GM18508 (cell line): ENCODE results near the gene PCDHGA5.
"Not testable (repeated sequence)": the region's sequence is repeated elsewhere in the genome, so short reads cannot be mapped to it uniquely, and the experiment has no call there.

ENCODE experiments used
- ATAC-seq: cut with Tn5 transposase; IDR thresholded peaks from one replicate; pipeline ENCODE4 v1.9.1; 2021; ENCODE audit warnings: moderate number of reproducible peaks; ENCODE audit not compliant: insufficient read depth, unreplicated experiment

The PCDHGA5 gene

GRCh38 chr5:141349917-141350619 is 13.9 kb upstream of the PCDHGA5 start, which contains the start of gene PCDHGB1:
Gene PCDHGB1, plus strand, starts transcription at chr5:141350099. Its CDS starts 162 bp downstream, at chr5:141350261.
- ATAC-seq, result no peak

- no peak for ATAC-seq
These were observed 12.4 kb upstream of the PCDHGA5 start for GRCh38 chr5:141351591-141351990.

DNA sequence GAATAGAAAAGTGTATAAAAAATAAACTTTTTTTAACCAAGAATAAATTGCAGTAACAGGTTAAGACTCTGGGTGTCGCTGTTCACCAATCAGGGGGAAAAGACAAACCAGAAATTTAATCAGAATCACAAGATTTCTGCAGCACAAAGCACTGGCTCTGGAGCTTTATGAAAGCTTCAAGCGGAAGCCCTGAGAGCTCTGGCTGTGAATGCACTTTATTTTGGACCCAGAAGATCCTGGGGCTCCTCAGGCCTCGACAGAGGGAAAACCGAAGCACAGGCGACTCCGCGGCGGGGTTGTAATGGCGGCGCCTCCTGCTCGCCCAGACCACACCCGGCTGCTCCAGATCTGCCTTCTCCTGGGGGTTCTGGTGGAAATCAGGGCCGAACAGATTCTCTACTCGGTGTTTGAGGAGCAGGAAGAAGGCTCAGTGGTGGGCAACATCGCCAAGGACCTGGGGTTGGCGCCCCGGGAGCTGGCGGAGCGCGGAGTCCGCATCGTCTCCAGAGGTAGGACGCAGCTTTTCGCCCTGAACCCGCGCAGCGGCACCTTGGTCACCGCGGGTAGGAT is 9.0 kb upstream of the PCDHGA5 start, which contains the start of gene PCDHGA4:
Gene PCDHGA4 (plus strand): TSS at position 122 of the 570 bp plus-strand sequence. CDS start 87 bp downstream, at position 209.
- no peak for ATAC-seq

DNA sequence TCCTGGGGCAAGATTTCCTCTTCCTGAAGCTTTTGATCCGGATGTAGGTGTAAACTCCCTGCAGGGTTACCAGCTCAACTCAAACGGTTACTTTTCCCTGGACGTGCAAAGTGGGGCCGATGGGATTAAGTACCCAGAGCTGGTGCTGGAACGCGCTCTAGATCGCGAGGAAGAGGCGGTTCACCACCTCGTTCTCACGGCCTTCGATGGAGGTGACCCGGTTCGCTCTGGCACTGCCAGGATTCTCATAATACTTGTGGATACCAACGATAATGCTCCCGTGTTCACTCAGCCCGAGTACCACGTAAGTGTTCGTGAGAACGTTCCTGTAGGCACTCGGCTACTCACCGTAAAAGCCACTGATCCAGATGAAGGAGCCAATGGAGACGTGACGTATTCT is 8.3 kb upstream of the PCDHGA5 start:
- ATAC-seq, result no peak

- ATAC-seq, result no peak
These were observed 7.8 kb upstream of the PCDHGA5 start for GRCh38 chr5:141356133-141356532.

DNA sequence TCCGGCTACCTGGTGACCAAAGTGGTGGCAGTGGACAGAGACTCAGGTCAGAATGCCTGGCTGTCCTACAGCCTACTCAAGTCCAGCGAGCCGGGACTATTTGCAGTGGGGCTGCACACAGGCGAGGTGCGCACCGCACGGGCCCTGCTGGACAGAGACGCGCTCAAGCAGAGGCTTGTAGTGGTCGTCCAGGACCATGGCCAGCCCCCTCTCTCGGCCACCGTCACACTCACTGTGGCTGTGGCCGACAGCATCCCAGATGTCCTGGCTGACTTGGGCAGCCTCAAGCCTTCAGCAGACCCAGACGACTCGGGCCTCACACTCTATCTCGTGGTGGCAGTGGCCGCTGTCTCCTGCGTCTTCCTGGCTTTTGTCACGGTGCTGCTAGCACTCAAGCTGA is 7.0 kb upstream of the PCDHGA5 start:
- ATAC-seq, result no peak

DNA sequence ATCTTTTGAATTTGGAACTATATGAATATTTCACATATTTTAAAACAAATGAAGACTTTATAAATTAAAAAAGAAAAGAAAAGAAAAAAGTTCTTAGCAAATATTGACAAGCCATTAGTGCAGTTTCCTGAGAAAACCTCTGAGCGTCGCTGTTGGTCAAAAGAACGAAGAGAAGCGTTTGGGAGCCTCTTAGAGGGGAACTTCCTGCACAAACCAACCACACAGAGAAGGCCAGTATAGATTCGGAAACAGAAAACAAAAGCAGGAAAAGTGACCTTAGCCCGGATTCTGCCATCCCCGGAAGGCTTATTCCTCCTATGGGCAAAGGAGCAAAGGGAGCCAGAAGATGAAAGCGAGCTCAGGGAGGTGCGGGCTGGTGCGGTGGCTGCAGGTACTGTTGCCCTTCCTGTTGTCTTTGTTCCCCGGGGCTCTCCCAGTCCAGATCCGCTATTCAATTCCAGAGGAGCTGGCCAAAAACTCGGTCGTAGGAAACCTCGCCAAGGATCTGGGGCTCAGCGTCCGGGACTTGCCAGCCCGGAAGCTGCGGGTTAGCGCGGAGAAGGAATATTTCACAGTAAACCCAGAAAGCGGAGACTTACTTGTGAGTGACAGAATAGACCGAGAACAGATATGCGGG is 4.1 kb upstream of the PCDHGA5 start, which contains the start of gene PCDHGB2:
Gene PCDHGB2 (plus strand): TSS at position 205 of the 637 bp plus-strand sequence. CDS start 142 bp downstream, at position 347.
- ATAC-seq, result no peak

DNA sequence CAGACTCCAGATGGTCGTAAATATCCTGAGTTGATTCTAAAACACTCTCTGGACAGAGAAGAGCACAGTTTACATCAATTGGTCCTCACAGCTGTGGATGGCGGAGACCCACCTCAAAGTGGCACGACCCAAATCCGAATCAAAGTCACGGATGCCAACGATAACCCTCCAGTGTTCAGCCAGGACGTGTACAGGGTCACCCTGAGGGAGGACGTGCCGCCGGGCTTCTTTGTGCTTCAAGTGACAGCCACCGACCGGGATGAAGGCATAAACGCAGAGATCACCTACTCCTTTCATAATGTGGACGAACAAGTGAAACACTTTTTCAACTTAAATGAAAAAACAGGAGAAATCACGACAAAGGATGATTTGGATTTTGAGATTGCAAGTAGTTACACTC is 3.3 kb upstream of the PCDHGA5 start:
- ATAC-seq, result no peak

- no peak for ATAC-seq
These were observed 1.2 kb upstream of the PCDHGA5 start for GRCh38 chr5:141362719-141363118.

DNA sequence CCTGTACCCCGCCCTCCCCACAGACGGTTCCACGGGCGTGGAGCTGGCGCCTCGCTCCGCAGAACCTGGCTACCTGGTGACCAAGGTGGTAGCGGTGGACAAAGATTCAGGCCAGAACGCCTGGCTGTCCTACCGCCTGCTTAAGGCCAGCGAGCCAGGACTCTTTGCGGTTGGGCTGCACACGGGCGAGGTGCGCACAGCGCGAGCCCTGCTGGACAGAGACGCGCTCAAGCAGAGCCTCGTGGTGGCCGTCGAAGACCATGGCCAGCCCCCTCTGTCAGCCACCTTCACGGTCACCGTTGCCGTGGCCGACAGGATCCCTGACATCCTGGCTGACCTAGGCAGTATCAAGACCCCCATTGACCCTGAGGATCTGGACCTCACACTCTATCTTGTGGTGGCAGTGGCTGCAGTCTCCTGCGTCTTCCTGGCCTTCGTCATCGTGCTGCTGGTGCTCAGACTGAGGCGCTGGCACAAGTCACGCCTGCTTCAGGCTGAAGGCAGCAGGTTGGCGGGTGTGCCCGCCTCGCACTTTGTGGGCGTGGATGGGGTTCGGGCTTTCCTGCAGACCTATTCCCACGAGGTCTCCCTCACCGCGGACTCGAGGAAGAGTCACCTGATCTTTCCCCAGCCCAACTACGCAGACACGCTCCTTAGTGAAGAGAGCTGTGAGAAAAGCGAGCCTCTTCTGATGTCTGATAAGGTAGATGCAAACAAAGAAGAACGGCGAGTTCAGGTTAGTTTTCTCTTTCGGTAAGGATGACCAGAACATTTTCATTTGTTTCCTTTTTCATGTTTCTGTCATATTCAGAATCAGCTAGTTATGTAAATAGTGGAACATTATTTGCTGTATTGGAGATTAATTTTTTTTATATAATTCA is 2.3 kb downstream of the PCDHGA5 start:
- no peak for ATAC-seq

DNA sequence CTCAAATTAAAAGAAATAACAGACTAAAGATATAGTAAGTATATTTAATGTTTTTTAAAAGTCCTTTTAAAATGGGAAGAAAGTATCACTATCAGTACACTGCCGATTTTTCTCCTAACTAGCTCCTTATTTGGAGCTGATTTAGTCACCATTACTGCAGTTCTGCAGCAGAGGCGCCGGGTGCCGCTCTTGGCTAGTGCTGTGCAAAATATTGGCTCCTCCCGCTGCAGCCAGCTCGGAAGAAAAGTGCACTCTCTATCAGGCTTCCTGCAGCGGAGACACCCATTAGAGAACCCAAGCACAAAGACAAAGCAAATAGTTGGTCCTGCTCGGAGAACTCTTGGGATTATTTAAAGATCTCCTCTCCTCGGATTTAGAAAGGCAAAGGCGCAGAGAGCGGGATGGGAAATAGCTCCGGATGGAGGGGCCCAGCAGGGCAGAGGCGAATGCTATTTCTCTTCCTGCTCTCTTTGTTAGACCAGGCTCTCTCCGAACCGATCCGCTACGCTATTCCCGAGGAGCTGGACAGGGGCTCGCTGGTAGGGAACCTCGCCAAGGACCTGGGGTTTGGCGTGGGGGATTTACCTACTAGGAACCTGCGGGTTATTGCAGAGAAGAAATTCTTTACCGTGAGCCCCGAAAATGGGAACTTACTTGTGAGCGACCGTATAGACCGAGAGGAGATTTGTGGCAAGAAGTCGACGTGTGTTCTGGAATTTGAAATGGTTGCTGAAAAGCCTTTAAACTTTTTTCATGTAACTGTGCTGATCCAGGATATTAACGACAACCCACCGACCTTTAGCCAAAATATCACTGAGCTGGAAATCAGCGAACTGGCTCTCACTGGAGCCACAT is 6.3 kb downstream of the PCDHGA5 start, which contains the start of gene PCDHGB3:
Gene PCDHGB3 (plus strand): TSS at position 249 of the 855 bp plus-strand sequence. CDS start 153 bp downstream, at position 402.
- ATAC-seq, result peak; percentile 96

DNA sequence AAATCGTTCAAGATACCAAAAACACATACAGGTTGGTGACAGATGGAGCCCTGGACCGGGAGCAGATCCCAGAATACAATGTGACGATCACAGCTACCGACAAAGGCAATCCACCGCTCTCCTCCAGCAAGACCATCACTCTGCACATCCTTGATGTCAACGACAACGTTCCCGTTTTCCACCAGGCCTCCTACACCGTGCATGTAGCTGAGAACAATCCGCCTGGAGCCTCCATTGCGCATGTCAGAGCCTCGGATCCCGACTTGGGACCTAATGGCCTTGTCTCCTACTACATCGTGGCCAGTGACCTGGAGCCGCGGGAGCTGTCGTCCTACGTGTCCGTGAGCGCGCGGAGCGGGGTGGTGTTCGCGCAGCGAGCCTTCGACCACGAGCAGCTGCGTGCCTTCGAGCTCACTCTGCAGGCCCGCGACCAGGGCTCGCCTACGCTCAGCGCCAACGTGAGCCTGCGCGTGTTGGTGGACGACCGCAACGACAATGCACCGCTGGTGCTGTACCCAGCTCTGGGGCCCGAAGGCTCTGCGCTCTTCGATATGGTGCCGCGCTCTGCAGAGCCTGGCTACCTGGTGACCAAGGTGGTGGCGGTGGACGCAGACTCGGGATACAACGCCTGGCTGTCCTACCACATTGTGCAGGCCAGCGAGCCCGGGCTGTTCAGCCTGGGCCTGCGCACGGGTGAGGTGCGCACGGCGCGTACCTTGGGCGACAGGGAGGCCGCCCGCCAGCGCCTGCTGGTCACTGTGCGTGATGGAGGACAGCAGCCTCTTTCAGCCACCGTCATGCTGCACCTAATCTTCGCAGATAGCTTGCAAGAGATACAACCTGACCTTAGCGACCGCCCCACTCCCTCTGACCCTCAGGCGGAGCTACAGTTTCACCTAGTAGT is 7.9 kb downstream of the PCDHGA5 start:
- no peak for ATAC-seq

GRCh38 chr5:141373673-141374317 is 9.8 kb downstream of the PCDHGA5 start, which contains the start of gene PCDHGA6:
Gene PCDHGA6, plus strand, starts transcription at chr5:141373891. Its CDS starts 193 bp downstream, at chr5:141374084.
- ATAC-seq, result no peak

DNA sequence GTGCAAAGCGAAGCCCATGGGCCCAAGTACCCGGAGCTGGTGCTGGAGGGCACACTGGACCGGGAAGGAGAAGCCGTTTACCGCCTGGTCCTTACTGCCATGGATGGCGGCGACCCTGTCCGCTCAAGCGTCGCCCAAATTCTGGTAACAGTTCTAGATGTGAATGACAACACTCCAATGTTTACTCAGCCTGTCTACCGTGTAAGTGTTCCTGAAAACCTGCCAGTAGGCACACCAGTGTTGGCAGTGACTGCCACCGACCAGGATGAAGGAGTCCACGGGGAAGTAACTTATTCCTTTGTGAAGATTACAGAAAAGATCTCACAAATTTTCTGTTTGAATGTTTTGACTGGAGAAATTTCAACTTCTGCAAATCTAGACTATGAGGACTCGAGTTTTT is 10.7 kb downstream of the PCDHGA5 start:
- no peak for ATAC-seq

DNA sequence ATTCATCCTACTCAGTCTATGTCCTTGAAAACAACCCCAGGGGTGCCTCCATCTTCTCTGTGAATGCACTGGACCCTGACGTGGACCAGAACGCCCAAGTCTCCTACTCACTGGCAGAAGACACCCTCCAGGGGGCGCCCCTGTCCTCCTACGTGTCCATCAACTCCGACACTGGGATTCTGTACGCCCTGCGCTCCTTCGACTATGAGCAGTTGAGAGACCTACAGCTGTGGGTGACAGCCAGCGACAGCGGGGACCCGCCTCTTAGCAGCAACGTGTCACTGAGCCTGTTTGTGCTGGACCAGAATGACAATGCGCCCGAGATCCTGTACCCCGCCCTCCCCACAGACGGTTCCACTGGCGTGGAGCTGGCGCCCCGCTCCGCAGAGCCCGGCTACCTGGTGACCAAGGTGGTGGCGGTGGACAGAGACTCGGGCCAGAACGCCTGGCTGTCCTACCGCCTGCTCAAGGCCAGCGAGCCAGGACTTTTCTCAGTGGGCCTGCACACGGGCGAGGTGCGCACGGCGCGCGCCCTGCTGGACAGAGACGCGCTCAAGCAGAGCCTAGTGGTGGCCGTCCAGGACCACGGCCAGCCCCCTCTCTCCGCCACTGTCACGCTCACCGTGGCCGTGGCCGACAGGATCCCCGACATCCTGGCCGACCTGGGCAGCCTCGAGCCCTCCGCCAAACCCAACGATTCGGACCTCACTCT is 11.6 kb downstream of the PCDHGA5 start:
- not testable (repeated sequence) for ATAC-seq

DNA sequence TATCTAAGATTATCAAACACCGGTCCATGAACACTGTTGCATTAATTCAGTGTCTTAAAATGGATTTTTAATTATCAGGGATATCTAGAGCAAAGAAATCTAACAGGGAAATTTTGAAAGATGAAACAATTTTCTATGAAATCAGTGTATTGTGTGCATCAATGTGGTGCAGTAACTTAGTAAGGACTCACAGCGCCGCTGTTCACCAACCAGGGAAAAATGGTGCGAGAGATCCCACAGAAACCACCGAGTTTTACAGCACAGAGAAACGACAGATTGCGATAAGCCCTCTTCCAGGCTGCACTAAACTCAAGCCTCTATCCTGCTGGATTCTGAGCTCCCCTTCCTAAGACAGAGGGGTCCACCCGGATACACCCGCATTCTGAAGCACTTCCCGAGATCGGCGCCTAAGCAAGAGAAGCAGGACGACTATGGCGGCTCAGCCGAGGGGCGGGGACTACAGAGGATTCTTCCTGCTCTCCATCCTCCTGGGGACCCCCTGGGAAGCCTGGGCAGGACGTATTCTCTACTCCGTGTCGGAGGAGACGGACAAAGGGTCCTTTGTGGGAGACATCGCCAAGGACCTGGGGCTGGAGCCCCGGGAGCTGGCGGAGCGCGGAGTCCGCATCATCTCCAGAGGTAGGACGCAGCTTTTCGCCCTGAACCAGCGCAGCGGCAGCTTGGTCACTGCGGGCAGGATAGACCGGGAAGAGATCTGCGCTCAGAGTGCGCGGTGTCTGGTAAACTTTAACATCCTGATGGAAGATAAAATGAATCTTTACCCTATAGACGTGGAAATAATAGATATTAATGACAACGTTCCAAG is 18.7 kb downstream of the PCDHGA5 start, which contains the start of gene PCDHGA7:
Gene PCDHGA7 (plus strand): TSS at position 274 of the 826 bp plus-strand sequence. CDS start 158 bp downstream, at position 432.
- ATAC-seq, result no peak
